ENCODE results near the gene KCNJ9. TPM values are rescaled to one million over a fixed set of nuclear protein-coding genes. Genes with fewer than 3 reads are reported as not detected.

KCNJ9 gene
- total and polyA plus RNA-seq, 2 of the 13 experiments (the other 11 are each of a cell fraction or from before 2014, with no cell fraction given), result not detected

DNA sequence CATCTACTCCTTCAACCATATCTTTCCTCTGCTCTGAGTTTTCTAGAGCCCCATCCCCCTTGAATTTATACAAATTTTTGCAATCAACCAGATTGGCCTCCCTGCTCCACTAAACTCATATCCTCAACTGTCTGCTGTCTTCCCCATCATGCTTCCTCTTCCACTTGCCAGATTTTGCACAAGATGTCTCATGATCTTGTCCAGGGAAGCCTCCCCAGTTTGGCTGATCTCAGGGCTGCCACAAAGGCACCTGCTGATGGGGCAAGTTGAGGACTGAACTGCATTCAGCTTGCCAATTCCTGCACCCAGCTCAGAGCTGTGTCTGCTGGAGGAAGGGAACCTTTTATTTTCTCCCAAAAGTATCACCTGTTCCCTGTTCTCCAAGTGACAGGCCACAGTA, 3.9 kb upstream of the KCNJ9 start (continued):
- TF ChIP-seq SRSF1 (optimal IDR thresholded peaks at IDR 0.05; ENCODE audit: low read depth, low read length), result no peak

DNA sequence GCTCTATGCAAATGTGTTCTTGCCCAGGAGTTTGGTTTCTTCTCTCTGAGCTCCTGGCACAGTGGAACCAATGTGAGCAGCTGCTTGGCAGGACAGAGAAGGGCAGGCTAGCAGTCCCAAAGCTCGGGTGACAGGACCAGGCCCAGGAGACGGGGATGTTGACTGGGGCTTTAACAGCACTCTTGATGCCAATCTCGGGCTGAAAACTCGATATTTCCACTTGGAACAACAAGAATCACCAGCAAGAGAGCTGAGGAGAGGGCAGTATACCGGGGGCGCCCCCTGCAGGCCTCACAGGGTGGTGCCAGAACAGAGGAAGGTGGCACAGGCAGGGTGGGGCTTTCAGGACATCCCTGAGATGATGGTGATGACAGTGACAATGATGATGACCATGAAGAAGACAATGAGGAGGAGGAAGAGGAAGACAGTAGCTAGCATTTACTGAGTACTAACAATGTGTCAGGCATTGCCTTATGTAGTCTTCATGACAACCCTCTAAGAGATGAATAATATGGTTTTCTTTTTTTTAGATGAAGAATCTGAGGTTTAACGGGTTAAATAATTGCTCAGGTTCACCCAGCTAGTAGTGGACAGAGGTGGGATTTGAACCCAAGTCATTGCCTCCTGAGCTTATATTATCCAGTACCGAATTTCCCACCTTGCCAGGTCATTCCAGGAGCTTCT, 2.7 kb upstream of the KCNJ9 start:
- in situ Hi-C loops (cut with HindIII; ENCODE audit: extremely low pct_ligation_motif_present, low pct_unique_long_range_greater_than_20kb) (no loop called here), intact Hi-C loops (cut with micrococcal nuclease; ENCODE audit: unreplicated experiment) (loop anchor here (1.0 to 5.0 kb wide), 2 partner anchors 32 to 141 kb away; no protein-coding TSS in a partner anchor)
- DNase-seq (ENCODE audit: low spot score) (peak; percentile 61), ATAC-seq (peak; percentile 90), FAIRE-seq (peak; percentile 28)
- no TSS peak for BruUV-seq (replicated peaks)
- Histone ChIP-seq H3K36me3 (replicated peaks in 1 of 2; ENCODE audit: control insufficient read depth in 1 of 2, insufficient read depth in 2 of 2, low read length in 2 of 2) (no peaks in the 10 kb centered on the region), H3K4me3 (replicated peaks in 1 of 3; ENCODE audit: insufficient read depth in 1 of 3, low read depth in 2 of 3, low read length in 3 of 3) (0 out of 6 replicates have a peak overlapping the region, but pooled peaks of 1 of the 3 experiments have one; percentile 32), H3K27ac (ENCODE audit: extremely low read length, insufficient read depth, low read length) (no peak overlapping the region), H4K20me1 (ENCODE audit: insufficient read depth, low read length) (no peaks in the 10 kb centered on the region), H3K9me3 (ENCODE audit: low read length) (no peaks in the 10 kb centered on the region), H3K4me2 (ENCODE audit: low read depth, low read length) (peak overlapping the region; percentile 73), H2AFZ (ENCODE audit: low read length) (no peak overlapping the region), H3K79me2 (ENCODE audit: insufficient read depth, low read length) (no peaks in the 10 kb centered on the region), H3K27me3 (ENCODE audit: control insufficient read depth in 1 of 2, insufficient read depth in 2 of 2, low read length in 2 of 2) (no peaks in the 10 kb centered on the region), H3K4me1 (ENCODE audit: insufficient read depth, low read length) (peaks cover 64% of the 10 kb centered on the region), H3K9ac (ENCODE audit: insufficient read depth, low read depth, low read length) (no peak overlapping the region)
- POLR2A ChIA-PET, result interaction anchor here (0.7 to 1.8 kb wide), 3 partner anchors 8 to 32 kb away, joined by 3 to 8 read pairs (median 4); partner anchors contain the start of gene KCNJ10
- CTCF ChIA-PET (ENCODE audit: low intra/inter-chr PET ratio, low total read pairs), result interaction anchor here (0.7 to 3.3 kb wide), 5 partner anchors 24 to 142 kb away, joined by 3 to 29 read pairs (median 6); no protein-coding TSS in a partner anchor
- 7% methylated on average over 8 of the region's 8 CpGs for WGBS (ENCODE audit: low lambda C conversion rate)
- TF ChIP-seq, protein P1, sequence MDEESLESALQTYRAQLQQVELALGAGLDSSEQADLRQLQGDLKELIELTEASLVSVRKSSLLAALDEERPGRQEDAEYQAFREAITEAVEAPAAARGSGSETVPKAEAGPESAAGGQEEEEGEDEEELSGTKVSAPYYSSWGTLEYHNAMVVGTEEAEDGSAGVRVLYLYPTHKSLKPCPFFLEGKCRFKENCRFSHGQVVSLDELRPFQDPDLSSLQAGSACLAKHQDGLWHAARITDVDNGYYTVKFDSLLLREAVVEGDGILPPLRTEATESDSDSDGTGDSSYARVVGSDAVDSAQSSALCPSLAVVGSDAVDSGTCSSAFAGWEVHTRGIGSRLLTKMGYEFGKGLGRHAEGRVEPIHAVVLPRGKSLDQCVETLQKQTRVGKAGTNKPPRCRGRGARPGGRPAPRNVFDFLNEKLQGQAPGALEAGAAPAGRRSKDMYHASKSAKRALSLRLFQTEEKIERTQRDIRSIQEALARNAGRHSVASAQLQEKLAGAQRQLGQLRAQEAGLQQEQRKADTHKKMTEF (CRISPR knock-in tag; IDR thresholded peaks at IDR 0.05), result 0 out of 2 replicates have a peak, but pooled peaks have one; percentile 20
- TF ChIP-seq, protein P2, sequence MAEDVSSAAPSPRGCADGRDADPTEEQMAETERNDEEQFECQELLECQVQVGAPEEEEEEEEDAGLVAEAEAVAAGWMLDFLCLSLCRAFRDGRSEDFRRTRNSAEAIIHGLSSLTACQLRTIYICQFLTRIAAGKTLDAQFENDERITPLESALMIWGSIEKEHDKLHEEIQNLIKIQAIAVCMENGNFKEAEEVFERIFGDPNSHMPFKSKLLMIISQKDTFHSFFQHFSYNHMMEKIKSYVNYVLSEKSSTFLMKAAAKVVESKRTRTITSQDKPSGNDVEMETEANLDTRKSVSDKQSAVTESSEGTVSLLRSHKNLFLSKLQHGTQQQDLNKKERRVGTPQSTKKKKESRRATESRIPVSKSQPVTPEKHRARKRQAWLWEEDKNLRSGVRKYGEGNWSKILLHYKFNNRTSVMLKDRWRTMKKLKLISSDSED (CRISPR knock-in tag; IDR thresholded peaks at IDR 0.05), result no peak
- TF ChIP-seq, protein P3, sequence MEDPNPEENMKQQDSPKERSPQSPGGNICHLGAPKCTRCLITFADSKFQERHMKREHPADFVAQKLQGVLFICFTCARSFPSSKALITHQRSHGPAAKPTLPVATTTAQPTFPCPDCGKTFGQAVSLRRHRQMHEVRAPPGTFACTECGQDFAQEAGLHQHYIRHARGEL (CRISPR knock-in tag; IDR thresholded peaks at IDR 0.05), result 0 out of 2 replicates have a peak, but pooled peaks have one; percentile 37
- TF ChIP-seq, protein P4, sequence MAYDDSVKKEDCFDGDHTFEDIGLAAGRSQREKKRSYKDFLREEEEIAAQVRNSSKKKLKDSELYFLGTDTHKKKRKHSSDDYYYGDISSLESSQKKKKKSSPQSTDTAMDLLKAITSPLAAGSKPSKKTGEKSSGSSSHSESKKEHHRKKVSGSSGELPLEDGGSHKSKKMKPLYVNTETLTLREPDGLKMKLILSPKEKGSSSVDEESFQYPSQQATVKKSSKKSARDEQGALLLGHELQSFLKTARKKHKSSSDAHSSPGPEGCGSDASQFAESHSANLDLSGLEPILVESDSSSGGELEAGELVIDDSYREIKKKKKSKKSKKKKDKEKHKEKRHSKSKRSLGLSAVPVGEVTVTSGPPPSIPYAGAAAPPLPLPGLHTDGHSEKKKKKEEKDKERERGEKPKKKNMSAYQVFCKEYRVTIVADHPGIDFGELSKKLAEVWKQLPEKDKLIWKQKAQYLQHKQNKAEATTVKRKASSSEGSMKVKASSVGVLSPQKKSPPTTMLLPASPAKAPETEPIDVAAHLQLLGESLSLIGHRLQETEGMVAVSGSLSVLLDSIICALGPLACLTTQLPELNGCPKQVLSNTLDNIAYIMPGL (CRISPR knock-in tag; IDR thresholded peaks at IDR 0.05; ENCODE audit: borderline replicate concordance in 1 of 2, low read depth in 1 of 2), result 0 out of 4 replicates have a peak, but pooled peaks have one; percentile 35 to 39
- TF ChIP-seq XRCC5 (optimal IDR thresholded peaks at IDR 0.05; ENCODE audit: low read length), result peak; percentile 94
- TF ChIP-seq, protein P5, sequence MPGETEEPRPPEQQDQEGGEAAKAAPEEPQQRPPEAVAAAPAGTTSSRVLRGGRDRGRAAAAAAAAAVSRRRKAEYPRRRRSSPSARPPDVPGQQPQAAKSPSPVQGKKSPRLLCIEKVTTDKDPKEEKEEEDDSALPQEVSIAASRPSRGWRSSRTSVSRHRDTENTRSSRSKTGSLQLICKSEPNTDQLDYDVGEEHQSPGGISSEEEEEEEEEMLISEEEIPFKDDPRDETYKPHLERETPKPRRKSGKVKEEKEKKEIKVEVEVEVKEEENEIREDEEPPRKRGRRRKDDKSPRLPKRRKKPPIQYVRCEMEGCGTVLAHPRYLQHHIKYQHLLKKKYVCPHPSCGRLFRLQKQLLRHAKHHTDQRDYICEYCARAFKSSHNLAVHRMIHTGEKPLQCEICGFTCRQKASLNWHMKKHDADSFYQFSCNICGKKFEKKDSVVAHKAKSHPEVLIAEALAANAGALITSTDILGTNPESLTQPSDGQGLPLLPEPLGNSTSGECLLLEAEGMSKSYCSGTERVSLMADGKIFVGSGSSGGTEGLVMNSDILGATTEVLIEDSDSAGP (CRISPR knock-in tag; IDR thresholded peaks at IDR 0.05; ENCODE audit: borderline replicate concordance), result peak; percentile 27; the same call in 1 of the 2 replicates
- TF ChIP-seq ZSCAN20 (CRISPR knock-in tag; IDR thresholded peaks at IDR 0.05; ENCODE audit: borderline replicate concordance), result no peak
- TF ChIP-seq RAD21 (CRISPR knock-in tag; IDR thresholded peaks at IDR 0.05), result peak; percentile 80
- peak; percentile 31; the same call in 1 of the 2 replicates for TF ChIP-seq CREB1 (IDR thresholded peaks at IDR 0.05)
- no peak for TF ChIP-seq CREB1 (CRISPR knock-in tag; IDR thresholded peaks at IDR 0.05)
- TF ChIP-seq SMC3 (IDR thresholded peaks at IDR 0.05; ENCODE audit: low read length), result peak; percentile 75
- TF ChIP-seq ZNF263 (CRISPR knock-in tag; IDR thresholded peaks at IDR 0.05), result 0 out of 2 replicates have a peak, but pooled peaks have one; percentile 23
- peak; percentile 54 for TF ChIP-seq KDM2A (CRISPR knock-in tag; IDR thresholded peaks at IDR 0.05; ENCODE audit: borderline replicate concordance, low read depth)
- peak; percentile 84 for TF ChIP-seq STAG1 (CRISPR knock-in tag; IDR thresholded peaks at IDR 0.05)
